ENCODE measurements around the gene ABCB1.

GRCh38 chr7:87600130-87601124 lies at the start of gene ABCB1:
- TF ChIP-seq CTCF (IDR thresholded peaks at IDR 0.05; ENCODE audit: borderline replicate concordance, extremely low read depth, low read length, poor library complexity, severe bottlenecking) (no peak), EZH2 (IDR thresholded peaks at IDR 0.05; ENCODE audit: borderline replicate concordance, low read depth, low read length, severe bottlenecking) (no peak)

All from DND-41 (cell line).